ENCODE results near the gene MYOM1. TPM values are rescaled to one million over a fixed set of nuclear protein-coding genes. Genes with fewer than 3 reads are reported as not detected.

Gene MYOM1
- total RNA-seq, 1 experiment from 2014 or later, result 0.92 TPM

GRCh38 chr18:3264362-3264761 is 44.6 kb upstream of the MYOM1 start:
- BruUV-seq (replicated peaks), result no TSS peak
- Histone ChIP-seq H3K4me1 (ENCODE audit: control insufficient read depth, insufficient read depth, low read length) (peaks cover 64% of the 10 kb centered on the region), H3K27ac (ENCODE audit: low read length) (peak overlapping the region; percentile 100), H3K9me3 (ENCODE audit: control insufficient read depth, insufficient read depth, low read depth, low read length) (no peaks in the 10 kb centered on the region), H3K27me3 (ENCODE audit: control insufficient read depth, insufficient read depth, low read length) (no peaks in the 10 kb centered on the region), H3K36me3 (ENCODE audit: control insufficient read depth, insufficient read depth, low read length) (peaks cover 9% of the 10 kb centered on the region; the same call in 1 of the 2 replicates), H3K4me3 (ENCODE audit: low read depth in 2 of 2, low read length in 2 of 2) (peak overlapping the region; percentile 90 to 97)
- intact Hi-C loops (cut with micrococcal nuclease; ENCODE audit: unreplicated experiment), result loop anchor here (5.0 kb wide), 1 partner anchor 328 kb away; no protein-coding TSS in a partner anchor
- POLR2A ChIA-PET, result interaction anchor here (0.5 kb wide), 1 partner anchor 16 kb away, joined by 3 read pairs; no protein-coding TSS in a partner anchor
- DNase-seq (ENCODE audit: low read depth, low spot score) (no peak), ATAC-seq (no peak)
- CTCF ChIA-PET, result no interaction called here
- in situ Hi-C loops (cut with HindIII; ENCODE audit: low pct_unique_long_range_greater_than_20kb, low sequenced_read_pairs), result no loop called here
- TF ChIP-seq REST (IDR thresholded peaks at IDR 0.05; ENCODE audit: insufficient read depth in 1 of 2, low read depth in 2 of 2, low read length in 1 of 2) (no peak), POLR2AphosphoS5 (IDR thresholded peaks at IDR 0.05; ENCODE audit: low read depth, low read length) (no peak), TCF7L2 (IDR thresholded peaks at IDR 0.05; ENCODE audit: low read depth, low read length) (no peak)

GRCh38 chr18:3263132-3263700 is 43.4 kb upstream of the MYOM1 start:
- Histone ChIP-seq H3K36me3 (ENCODE audit: control insufficient read depth, insufficient read depth, low read length) (peaks cover 9% of the 10 kb centered on the region; the same call in 1 of the 2 replicates), H3K4me1 (ENCODE audit: control insufficient read depth, insufficient read depth, low read length) (peaks cover 60% of the 10 kb centered on the region), H3K4me3 (ENCODE audit: low read depth in 2 of 2, low read length in 2 of 2) (peak overlapping the region; percentile 90 to 97), H3K27me3 (ENCODE audit: control insufficient read depth, insufficient read depth, low read length) (no peaks in the 10 kb centered on the region), H3K9me3 (ENCODE audit: control insufficient read depth, insufficient read depth, low read depth, low read length) (no peaks in the 10 kb centered on the region), H3K27ac (ENCODE audit: low read length) (peak overlapping the region; percentile 100)
- intact Hi-C loops (cut with micrococcal nuclease; ENCODE audit: unreplicated experiment) (loop anchor here (5.0 kb wide), 1 partner anchor 329 kb away; no protein-coding TSS in a partner anchor), in situ Hi-C loops (cut with HindIII; ENCODE audit: low pct_unique_long_range_greater_than_20kb, low sequenced_read_pairs) (no loop called here)
- TSS peak; percentile 81 for BruUV-seq (replicated peaks)
- TF ChIP-seq CTCF (IDR thresholded peaks at IDR 0.05) (no peak), REST (IDR thresholded peaks at IDR 0.05; ENCODE audit: insufficient read depth in 1 of 2, low read depth in 2 of 2, low read length in 1 of 2) (no peak), POLR2AphosphoS5 (IDR thresholded peaks at IDR 0.05; ENCODE audit: low read depth, low read length) (no peak; the same call in 1 of the 2 replicates), TCF7L2 (IDR thresholded peaks at IDR 0.05; ENCODE audit: low read depth, low read length) (no peak), SIN3A (IDR thresholded peaks at IDR 0.05; ENCODE audit: borderline replicate concordance, insufficient read depth, low read depth, low read length) (no peak)
- ATAC-seq (no peak), DNase-seq (ENCODE audit: low read depth, low spot score) (no peak)
- ChIA-PET CTCF (no interaction called here), POLR2A (interaction anchor here (0.6 kb wide), 1 partner anchor 40 kb away, joined by 3 read pairs; no protein-coding TSS in a partner anchor)
